MM.1S (cell line): ENCODE measurements around the gene CKS2.

Source experiments
- CTCF ChIP-seq: fragments of 300-600 bp; sonication (generic); IDR thresholded peaks from 2 replicates; pipeline ENCODE4 v1.5.1; 2016; ENCODE audit warnings: antibody characterized with exemption, low read length, mixed read lengths
- EZH2phosphoT487 ChIP-seq: fragments of 300-600 bp; sonication (generic); IDR thresholded peaks from 2 replicates; pipeline ENCODE4 v1.6.1; 2018; ENCODE audit warnings: antibody characterized with exemption, low read length

GRCh38 chr9:89274838-89275237 lies 36.2 kb upstream of the CKS2 start:
- no peak for TF ChIP-seq CTCF
- no peak for TF ChIP-seq EZH2phosphoT487
